Stimulated activated CD8-positive, alpha-beta memory T cell treated with anti-CD3 and anti-CD28 coated beads, Interleukin-15, amount 100 ng/mL, for 48 hours (primary cell): ENCODE data around the gene HEBP1.

Experiments
- DNase-seq, 2 donors: peaks; one replicate each; pipeline ENCODE4 v3.0.0-alpha.2; 2020; ENCODE audit warnings: low read depth in 2 of 2

HEBP1 gene

DNA sequence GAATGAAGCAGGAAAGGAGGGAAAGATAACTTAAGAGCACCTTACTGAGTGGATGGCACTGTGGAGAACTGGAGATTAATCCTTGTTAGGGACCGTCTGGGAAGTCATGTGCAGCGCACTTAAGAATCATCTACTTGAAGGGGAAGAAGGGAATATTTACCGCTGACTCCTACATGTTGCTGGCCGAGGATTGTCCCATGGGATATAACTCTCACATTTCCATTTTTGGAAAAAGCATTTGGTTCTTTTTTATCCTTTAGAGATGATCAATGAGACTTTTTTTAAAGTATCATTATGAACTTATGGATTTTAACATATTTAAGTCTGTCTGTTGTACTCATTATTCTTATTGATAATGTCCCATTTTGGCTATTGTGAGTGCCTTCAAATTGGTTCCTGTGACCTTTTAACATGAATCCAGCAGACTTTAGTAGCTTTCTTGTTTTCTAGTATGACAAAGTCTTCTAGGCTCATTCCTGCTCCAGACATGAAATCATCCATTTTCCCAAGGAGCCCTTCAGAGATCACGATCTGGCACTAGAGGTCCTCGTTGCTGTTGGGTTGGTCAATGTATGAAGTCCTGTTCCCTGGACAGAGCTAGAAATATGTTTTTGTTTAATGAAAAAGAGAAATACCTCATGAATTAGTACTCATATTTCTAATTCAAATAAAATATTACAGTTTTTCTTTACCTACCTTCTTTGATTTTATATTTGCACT, 23.9 kb upstream of the HEBP1 start:
- no peak for DNase-seq

DNA sequence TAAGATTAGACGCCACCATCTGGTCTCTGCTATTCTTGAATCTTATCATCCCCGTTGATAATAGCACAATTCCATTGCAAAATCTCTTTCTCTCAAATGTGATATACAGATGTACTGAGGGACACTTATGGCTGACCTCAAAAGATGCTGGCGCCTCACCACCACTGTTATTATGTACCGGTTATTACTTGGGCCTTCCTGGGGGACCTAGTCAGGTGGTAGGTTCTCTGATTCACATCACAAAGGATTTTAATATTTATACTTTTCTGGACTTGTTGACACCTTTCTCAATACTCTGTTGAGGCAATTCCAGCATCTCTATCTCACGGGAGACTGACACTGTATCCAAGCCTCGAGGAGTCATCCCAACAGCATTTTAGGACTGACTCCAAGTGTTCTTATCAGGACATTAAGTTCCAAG, 22.8 kb upstream of the HEBP1 start:
- no peak for DNase-seq

DNA sequence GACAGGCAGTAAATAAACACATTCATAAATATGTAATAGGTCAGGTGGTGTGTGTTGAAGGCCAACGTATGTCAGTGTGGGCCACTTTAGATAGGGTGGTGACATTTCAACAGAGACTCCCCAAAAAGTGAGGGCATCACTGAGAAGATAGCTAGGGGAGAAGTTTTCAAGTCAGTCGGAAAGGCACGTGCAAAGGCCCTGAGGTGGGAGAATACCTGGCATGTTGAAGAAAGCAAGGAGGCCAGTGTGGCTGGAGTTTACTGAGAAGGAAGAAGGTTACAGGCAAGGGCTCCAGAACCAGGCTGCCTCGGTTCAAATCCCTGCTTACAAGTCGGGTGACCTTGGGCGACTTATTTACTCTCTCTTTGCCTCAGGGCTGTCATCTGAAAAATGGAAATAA, 11.0 kb upstream of the HEBP1 start:
- no peak for DNase-seq

DNA sequence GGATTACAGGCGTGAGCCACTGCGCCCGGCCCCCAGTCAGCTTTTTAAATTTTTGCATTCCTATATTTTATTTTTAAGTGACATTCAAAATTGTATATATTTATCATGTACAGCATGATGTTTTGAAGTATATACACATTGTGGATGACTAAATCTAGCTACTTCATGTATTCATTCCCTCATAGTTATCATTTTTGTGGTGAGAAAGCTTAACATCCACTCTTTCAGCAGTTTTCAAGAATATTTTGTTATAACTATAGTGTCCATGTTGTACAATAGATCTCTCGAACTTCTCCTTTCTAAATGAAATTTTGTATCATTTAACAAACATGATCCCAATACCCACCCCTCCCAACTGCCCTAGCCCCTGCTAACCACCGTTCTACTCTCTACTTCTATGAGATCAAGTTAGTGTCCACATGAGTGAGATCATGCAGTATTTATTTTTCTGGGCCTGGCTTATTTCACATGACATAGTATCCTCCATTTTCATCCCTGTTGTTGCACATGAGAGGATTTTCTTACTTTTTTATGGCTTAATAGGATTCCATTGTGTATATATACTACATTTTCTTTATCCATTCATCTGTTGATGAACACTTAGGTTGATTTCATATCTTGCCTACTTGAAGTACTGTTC, 8.8 kb upstream of the HEBP1 start:
- DNase-seq: no peak

DNA sequence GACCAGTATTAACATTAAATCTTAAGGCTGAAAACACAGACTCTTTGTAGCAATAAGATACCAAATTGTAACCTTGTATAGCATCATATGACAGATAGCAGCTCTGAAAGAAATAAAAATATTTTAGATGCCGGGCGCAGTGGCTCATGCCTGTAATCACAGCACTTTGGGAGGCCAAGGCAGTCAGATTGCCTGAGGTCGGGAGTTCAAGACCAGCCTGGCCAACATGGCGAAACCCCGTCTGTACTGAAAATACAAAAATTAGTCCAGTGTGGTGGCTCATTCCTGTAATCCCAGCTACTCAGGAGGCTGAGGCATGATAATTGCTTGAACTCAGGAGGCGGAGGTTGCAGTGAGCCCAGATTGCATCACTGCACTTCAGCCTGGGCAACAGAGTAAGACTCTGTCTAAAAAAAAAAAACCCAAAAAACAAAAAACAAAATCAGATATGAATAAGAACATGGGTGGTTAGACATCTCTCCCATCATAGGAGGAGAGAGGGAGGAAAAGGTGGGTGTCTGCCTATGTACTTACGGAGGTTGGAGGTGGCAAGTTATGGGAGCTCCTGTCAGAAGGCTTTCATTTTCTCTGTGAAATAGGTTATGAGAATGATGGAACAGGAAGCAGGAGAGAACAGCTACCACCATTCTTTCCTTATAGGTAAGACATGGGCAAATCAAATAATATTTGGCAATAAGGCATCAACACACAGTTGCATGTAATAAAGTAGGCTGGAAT, 7.6 kb upstream of the HEBP1 start:
- no peak for DNase-seq

DNA sequence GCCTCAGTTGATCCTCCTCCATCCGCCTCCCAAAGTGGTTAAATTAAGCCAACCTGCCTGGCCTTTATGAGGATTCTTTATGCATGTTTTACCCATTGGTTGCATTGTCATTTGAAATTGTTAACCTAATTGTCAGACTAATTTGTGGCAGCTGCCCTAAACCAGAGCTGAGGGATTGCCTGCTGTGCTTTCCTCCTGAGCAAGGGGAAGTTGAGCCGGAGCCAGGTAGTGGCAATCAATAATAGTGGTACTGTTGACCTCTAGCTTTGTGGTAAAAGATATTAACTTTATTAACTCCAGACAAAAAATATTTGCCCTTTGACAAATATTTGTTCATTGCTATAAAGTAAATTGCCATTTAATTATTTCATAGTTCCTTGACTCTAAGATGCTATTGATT, 5.6 kb upstream of the HEBP1 start:
- DNase-seq: no peak

DNA sequence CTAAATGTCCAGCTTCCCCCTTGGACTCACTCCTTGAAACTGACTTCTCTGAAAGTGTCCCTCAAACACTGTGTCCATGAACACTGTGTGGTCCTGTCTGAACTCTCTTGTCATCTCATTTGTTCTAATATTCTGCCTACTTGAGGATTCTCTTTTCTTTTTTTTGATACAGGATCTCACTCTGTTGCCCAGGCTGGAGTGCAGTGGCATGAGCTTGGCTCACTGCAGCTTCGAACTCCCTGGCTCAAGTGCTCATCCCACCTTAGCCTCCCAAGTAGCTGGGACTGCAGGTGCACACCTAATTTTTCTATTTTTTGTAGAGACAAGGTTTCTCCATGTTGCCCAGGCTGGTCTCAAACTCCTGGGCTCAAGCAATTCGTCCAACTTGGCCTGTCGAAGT, 4.9 kb upstream of the HEBP1 start:
- no peak for DNase-seq

DNA sequence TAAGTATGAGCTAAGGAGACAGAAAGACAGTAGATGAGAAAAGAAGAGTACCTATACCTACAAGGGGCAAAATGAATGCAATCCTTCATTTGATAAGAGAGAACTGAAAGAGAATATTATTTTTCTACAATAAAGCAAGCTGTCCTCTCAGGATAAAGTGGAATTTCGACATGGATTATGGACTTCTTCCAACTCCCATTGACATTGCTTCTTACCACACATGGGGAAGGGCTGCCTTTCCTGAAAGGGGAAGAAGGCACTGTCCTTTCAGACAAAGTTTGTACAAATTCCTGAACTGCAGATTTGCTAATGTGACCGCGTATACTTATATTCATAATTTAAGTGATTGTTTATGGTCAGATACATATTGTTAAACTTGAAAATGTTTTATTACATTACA, 4.3 kb upstream of the HEBP1 start:
- DNase-seq: no peak

DNA sequence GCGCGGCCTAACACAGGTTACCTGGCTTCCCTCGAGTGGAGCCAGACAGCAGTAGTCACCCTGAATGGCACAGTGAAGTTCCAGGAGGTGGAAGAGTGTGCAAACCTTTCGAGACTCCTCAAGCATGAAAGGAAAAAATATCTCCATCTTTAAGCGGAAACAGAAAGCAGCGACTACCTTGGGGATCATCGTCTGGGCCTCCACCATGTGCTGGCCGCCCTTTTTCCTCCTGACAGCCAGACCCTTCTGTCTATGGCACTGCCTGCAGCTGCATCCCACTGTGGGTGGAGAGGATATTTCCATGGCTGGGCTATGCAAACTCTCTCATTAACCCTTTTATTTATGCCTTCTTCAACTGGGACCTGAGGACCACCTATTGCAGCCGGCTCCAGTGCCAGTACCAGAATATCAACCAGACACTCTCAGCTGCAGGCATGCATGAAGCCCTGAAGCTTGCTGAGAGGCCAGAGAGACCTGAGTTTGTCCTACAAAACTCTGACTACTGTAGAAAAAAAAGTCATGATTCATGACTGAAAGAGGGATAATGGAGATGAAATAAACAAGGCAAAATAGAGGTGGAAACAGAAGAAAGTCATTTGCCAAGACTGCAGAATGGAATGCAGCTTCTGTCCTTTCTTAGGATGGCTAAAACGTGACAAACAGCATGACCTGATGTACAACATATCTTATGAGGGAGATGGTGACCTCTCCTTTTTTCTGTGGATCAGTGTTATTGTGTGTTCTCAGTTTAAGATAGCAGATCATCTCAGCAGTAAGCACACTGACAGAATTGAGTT, 2.4 kb upstream of the HEBP1 start:
- DNase-seq: no peak

DNA sequence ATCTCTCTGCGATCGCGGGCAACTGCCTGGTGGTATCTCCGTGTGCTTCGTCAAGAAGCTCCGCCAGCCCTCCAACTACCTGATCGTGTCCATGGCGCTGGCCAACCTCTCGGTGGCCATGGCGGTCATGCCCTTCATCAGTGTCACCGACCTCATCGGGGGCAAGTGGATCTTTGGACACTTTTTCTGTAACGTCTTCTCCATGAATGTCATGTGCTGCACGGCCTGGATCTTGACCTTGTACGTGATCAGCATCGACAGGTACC, 1.6 kb upstream of the HEBP1 start:
- DNase-seq: no peak

DNA sequence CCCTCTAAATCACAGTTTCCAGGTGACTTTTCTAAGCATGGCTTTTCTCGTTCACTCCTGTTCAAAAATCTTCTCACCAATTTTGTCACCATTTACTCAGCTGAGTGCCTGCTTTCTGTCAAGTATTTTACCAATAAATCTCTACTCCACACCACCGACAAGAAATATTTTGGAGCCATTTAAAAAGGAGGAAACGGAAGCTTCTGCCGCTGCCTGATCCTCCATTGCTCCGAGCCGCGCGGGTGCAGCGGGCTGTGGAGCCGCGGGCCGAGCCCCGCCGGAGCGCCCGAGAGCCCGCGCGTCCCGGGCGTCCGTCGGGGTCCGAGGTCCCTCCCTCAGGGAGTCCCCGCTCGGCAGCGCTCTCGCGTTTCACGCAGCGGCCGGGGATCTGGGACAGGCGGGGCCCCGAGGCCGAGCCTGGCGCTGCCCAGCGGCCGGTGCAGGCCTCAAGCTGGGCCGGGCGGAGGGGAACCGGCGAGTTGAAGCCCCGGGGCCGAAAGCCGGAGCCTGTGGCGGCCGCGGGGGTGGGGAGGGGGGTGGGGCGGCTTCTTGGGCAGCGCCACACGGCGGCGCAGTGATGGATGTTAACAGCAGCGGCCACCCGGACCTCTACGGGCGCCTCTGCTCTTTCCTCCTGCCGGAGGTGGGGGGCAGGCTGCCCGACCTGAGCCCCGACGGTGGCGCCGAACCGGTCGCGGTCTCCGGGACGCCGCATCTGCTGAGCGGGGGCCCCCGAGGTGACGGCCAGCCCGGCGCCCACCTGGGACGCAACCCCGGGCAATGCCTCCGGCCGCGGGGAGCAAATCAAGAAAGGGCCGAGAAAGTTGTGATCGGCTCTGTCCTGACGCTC, 1.1 kb upstream of the HEBP1 start:
- peak; percentile 14 to 22 for DNase-seq

DNA sequence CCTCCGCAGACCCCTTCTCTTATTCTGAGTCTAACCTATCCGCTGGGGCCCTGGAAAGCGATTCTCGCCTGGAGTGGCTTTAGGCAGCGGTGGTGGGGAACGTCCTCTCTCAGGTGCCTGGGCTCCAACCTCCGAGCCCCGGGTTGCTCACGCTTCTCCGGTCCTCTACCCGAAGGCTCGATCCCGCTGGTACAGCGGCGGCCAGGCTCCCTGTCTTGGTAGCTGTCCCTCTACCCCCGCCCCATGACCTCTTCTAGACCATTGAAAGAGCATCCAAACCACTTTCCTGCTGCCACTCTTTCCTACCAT, 505 bp upstream of the HEBP1 start:
- DNase-seq: no peak

DNA sequence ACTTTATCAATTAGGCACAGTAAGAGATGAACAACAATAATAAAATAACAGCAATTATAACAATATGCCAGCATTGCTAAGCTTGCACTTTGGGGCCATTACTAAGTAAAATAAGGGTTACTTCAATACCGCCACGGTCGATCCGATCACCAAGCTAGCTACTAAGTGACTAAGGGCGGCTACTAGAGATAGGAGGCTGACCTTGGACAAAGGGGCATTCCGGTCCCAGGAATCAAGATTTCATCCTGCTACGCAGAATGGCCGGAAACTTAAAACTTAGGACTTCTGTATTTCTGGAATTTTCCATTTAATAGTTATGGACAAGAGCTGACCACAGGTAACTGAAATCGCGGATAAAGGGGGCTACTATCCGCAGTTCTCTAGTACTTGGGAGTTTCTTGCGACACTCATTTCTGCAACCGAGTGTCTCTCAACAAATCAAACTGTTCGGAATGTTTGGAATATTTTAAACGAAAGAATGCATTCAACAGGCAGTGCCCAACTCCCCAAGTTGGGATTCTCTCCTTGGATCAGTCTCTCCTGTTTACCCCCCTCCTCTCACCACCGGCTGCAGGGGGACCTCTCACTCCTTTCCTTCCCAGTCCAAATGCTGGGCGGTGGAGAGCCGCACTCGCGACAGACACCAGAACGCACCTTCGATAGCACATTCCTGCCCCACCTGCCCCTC, 650 bp downstream of the HEBP1 start:
- no peak for DNase-seq

DNA sequence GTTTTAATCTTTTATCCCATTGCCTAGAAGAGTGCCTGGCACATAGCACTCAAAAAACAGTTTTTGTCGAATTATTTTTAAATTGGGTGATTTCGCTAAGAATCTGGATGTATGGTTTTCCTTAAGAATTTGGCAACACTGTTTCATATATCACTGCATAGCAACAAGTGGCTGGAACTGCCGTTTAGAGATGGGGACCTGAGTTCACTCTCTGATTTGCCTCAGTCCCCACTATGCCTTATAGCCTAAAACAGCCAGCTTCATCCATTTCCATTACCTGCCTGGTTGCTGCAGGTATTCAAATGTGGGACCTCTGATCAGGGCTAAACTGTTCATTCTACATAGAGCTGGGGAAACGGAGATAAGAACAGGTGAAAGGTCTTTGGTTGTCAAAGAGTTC, 1.8 kb downstream of the HEBP1 start:
- DNase-seq: no peak

DNA sequence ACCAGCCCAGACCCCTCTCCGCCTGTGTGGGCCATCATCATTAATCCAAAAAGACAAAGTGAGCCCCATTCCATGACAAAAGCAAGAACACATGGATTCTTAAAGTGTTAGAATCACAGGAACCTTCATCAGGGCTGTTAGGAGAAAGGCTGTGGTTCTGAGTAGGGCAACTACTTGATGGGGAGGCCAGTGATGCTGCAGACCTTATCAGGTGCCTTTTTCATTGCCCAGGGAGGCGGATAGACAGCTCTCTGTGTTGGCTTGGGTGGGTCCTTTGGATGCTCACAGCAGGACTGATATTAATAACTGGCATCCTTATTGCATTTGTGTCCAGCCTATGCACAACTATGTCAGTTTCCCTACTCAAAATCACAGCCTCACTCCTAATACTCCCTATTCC, 2.3 kb downstream of the HEBP1 start:
- no peak for DNase-seq

DNA sequence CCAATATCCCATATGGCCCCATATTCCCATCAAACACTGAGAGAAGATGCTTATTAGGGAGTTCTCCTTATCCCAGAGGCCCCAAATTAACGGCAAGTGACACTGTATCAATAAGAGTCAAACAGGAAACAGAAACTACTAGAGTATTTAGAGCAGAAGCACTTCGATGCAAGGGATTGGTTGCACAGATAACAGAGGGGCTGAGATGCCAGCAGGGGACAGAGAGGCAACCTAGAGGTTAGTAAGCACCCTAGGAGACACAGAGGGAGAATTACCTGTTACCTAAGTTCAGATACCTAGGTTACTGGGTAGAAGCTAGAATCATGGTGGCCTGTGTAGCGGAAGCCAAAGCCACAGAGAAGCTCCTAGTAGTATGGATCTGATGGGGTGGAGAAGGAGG, 2.9 kb downstream of the HEBP1 start:
- DNase-seq: no peak

DNA sequence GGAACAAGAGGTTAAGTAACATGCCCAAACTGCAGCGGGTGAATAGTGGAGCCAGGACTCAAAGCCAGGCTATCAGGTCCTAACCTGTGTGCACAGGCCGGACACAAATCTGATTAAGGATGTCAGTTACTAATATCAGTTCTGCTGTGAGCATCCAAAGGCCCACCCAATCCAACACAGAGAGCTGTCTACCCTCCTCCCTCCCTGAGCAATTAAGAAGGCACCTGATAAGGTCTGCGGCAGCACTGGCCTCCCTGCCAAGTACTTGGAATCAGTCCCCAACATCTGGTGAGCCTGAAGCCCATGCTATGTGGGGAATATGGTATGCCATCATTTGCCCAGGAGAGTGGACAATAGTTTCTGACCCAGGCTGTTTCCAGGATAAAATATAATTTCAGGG, 3.9 kb downstream of the HEBP1 start:
- DNase-seq: no peak

DNA sequence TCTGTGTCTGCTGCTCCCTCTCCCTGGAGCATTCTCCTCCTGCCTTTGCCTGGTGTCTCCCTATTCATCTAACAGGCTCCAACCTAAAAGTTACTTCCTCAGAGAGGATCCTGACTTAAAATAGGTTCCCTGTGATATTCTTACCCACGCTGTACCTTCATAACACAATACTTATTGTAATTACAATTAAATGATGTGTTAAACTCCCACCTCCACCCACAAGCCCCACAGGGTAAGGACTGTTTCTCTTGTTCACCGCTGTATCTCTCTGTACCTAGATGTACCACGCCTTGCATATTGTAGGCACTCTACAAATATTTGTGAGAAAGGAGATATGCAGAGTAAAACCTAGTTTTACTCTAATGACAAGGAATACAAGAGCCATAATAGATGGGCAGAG, 5.0 kb downstream of the HEBP1 start:
- no peak for DNase-seq

DNA sequence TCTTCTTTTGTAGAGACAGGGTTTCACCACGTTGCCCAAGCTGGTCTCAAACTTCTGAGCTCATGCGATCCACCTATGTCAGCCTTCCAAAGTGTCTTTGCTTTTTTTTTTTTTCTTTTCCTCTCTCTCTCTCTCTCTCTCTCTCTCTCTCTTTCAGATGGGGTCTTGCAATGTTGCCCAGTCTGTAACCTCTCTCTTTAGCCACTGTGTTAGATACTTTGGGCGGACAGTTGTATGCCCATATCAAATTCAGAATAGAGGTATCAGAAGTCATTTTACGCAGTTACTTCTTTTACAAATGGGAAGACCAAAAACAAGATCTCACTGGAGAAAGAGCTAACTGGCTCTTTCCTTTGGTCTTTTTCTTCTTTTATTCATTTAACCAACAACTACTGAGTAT, 6.7 kb downstream of the HEBP1 start:
- DNase-seq: no peak

DNA sequence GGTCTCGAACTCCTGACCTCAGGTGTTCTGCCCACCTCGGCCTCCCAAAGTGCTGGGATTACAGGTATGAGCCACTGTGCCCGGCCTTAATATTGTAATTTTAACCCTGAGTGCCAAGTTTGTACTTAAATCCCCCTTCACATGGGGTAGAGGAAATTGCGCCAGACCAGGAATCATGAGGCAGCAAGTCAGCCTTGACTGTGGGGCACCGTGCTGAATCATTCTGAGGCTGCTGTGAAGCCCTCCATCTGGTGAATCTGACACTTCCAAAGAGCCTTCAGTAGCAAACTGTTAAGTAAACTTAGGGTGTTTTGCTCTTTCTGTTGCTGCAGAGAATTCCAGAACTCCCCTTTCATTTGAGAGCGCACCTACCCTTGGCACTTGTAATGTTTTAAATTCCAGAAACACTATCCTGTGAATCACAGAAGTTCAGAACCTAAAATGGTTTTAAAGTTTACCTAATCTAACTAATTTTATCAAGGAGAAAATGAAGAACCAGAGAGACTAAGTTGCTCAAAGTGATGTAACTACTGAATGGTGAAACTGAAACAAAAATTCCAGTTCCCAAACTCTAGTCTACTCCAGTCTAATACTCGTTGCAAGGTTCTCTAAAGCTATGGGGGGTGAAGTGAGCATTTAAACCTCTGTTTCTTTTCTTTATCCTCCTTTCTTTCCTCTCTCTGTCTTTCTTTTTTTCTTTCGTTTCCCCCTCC, 7.5 kb downstream of the HEBP1 start:
- DNase-seq: no peak
